ENCODE results near the gene HORMAD2. TPM values are rescaled to one million over a fixed set of nuclear protein-coding genes. Genes with fewer than 3 reads are reported as not detected.

HORMAD2 gene
- total RNA-seq, 1 donor from 2014 or later = not detected

DNA sequence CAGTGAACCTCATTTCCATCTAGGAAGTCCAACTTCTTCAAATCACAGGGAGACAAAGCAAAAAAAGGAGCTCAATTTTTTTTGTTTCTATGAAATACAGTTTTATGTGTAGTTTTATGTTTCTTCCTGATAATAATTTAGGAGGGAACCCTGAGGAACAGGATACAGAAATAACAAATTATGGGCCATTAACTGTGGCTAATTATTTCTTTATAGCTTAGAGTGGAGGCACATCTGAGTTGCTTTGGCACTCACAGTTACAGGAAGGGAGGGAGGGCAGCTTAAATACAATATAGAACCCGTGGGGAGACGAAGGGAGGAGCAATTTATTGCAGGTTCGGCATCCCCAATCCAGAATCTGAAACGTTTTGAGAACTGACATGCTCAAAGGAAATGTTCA lies 37.1 kb upstream of the HORMAD2 start:
- DNase-seq (ENCODE audit: extremely low spot score, unreplicated experiment) = peak; percentile 1
- Mint-ChIP-seq H3K27ac (ENCODE audit: unreplicated experiment) (no peak overlapping the region), H3K4me3 (ENCODE audit: unreplicated experiment) (no peak overlapping the region), H3K4me1 (ENCODE audit: unreplicated experiment) (peaks cover 22% of the 10 kb centered on the region), H3K27me3 (ENCODE audit: unreplicated experiment) (no peaks in the 10 kb centered on the region), H3K36me3 (ENCODE audit: unreplicated experiment) (no peaks in the 10 kb centered on the region), H3K9me3 (ENCODE audit: unreplicated experiment) (no peaks in the 10 kb centered on the region)
- TF ChIP-seq, protein P1, sequence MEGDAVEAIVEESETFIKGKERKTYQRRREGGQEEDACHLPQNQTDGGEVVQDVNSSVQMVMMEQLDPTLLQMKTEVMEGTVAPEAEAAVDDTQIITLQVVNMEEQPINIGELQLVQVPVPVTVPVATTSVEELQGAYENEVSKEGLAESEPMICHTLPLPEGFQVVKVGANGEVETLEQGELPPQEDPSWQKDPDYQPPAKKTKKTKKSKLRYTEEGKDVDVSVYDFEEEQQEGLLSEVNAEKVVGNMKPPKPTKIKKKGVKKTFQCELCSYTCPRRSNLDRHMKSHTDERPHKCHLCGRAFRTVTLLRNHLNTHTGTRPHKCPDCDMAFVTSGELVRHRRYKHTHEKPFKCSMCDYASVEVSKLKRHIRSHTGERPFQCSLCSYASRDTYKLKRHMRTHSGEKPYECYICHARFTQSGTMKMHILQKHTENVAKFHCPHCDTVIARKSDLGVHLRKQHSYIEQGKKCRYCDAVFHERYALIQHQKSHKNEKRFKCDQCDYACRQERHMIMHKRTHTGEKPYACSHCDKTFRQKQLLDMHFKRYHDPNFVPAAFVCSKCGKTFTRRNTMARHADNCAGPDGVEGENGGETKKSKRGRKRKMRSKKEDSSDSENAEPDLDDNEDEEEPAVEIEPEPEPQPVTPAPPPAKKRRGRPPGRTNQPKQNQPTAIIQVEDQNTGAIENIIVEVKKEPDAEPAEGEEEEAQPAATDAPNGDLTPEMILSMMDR (IDR thresholded peaks at IDR 0.05) = no peak

DNA sequence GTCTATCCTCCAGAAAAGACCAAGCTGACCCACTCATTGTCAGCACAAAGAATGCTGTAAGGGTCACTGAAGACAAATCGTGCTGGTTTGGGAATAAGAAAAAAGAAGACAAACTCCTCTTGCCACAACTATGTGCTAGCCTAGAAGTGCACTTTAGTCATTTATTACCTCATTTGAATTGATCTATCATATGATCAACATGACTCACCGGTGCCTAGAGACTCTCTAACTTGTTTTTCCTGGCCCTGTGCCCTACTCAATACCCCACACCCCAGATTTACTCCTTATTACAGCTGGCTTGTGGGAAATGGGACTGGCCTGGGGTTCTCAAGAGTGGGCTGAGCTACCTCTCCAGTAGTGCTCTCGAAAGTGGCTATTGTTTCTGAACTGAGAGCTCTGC lies 35.9 kb upstream of the HORMAD2 start:
- Mint-ChIP-seq H3K9me3 (ENCODE audit: unreplicated experiment) (no peaks in the 10 kb centered on the region), H3K4me1 (ENCODE audit: unreplicated experiment) (peaks cover 20% of the 10 kb centered on the region), H3K27ac (ENCODE audit: unreplicated experiment) (peak overlapping the region; percentile 78), H3K36me3 (ENCODE audit: unreplicated experiment) (no peaks in the 10 kb centered on the region), H3K4me3 (ENCODE audit: unreplicated experiment) (no peak overlapping the region), H3K27me3 (ENCODE audit: unreplicated experiment) (no peaks in the 10 kb centered on the region)
- TF ChIP-seq, protein P1 (IDR thresholded peaks at IDR 0.05) = no peak
- DNase-seq (ENCODE audit: extremely low spot score, unreplicated experiment) = peak; percentile 70

DNA sequence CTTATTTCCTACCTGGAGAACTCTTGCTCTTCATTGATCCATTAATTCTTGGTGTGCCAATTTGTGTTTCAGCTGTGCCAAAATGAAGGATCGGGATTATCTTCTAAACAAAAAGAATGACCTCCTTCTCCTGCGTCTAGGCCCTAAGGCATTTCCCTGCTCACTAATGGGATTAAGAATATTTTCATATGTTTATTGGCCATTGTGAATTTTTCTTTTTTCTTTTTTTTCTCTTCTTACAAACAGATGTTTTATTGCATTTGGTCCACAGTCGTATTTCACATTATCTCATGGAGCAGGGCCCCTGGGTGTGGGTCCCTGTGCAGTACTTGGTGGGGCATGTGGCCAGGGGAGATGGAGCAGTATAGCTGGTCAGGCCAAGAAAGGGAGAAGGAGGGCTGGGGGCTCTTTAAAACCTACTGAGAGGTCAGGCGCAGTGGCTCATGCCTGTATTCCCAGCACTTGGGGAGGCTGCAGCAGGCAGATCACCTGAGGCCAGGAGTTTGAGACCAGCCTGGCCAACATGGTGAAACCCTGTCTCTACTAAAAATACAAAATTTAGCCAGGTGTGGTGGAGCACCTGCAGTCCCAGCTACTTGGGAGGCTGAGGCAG lies 35.3 kb upstream of the HORMAD2 start:
- peak; percentile 63 for DNase-seq (ENCODE audit: extremely low spot score, unreplicated experiment)
- Mint-ChIP-seq H3K4me1 (ENCODE audit: unreplicated experiment) (peaks cover 20% of the 10 kb centered on the region), H3K27me3 (ENCODE audit: unreplicated experiment) (no peaks in the 10 kb centered on the region), H3K9me3 (ENCODE audit: unreplicated experiment) (no peaks in the 10 kb centered on the region), H3K36me3 (ENCODE audit: unreplicated experiment) (no peaks in the 10 kb centered on the region), H3K4me3 (ENCODE audit: unreplicated experiment) (no peak overlapping the region), H3K27ac (ENCODE audit: unreplicated experiment) (peak overlapping the region; percentile 78)
- TF ChIP-seq, protein P1 (IDR thresholded peaks at IDR 0.05) = no peak

DNA sequence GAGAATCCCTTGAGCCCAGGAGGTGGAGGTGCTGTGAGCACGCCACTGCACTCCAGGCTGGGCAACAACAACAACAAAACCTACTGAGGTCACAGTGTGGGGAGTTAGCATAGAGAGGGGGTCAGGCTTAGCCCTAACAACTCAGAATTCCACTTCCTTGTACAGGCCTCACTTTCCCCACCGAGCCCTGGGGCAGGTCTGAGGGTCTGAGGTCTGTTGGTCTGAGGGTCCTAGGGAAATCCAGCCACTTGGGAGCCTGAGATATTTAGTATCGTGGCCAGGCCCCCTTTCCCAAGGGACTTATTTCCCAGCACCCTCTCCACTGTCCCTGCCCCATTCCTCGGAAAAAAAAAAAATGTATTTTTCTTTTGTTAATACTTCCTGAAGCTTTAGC lies 34.8 kb upstream of the HORMAD2 start:
- Mint-ChIP-seq H3K4me1 (ENCODE audit: unreplicated experiment) (peaks cover 20% of the 10 kb centered on the region), H3K36me3 (ENCODE audit: unreplicated experiment) (no peaks in the 10 kb centered on the region), H3K27ac (ENCODE audit: unreplicated experiment) (no peak overlapping the region), H3K4me3 (ENCODE audit: unreplicated experiment) (no peak overlapping the region), H3K27me3 (ENCODE audit: unreplicated experiment) (no peaks in the 10 kb centered on the region), H3K9me3 (ENCODE audit: unreplicated experiment) (no peaks in the 10 kb centered on the region)
- TF ChIP-seq, protein P1 (IDR thresholded peaks at IDR 0.05) = no peak
- DNase-seq (ENCODE audit: extremely low spot score, unreplicated experiment) = peak; percentile 71

DNA sequence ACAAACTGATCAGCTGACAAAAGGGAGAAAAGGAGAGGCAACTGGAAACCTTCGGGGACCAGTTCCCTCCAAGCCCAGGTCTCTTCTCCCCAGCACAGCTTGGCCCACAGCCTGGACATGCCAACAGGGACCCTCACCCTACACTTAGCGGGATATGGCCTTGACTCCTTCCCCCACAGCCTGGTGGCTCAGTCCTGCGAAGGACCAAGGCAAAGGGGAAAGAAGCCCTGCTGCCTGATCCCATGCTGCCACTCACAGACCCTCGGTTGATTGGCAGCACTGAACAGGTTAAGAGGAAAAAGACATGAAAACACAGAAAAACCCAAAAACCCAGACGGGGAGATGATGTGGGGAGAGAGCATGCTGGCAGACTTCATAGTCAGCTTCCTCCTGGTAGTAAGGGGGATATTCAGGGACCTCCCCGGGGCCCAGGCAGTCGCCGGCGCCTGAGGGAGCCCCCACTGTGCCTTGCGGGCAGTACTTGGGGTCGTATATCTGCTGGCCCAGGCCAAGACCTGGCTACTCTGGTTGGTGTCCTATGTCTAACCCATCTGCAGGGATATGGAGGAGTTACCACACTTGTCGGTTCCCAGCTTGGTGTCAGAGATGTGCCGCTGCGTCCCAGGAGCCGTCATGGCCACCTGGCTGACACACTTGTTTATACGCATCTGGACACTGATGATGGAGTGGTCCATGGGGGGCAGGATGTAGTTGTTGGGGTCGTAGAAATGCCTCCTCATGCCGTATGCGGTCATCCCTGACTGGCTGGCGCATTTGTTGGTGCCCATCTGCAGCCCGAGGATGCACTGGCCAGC lies 34.2 kb upstream of the HORMAD2 start:
- H3K27me3 Mint-ChIP-seq (ENCODE audit: unreplicated experiment) = no peaks in the 10 kb centered on the region
- no peak overlapping the region for H3K27ac Mint-ChIP-seq (ENCODE audit: unreplicated experiment)
- no peak overlapping the region for H3K4me3 Mint-ChIP-seq (ENCODE audit: unreplicated experiment)
- TF ChIP-seq, protein P1 (IDR thresholded peaks at IDR 0.05) = no peak
- no peaks in the 10 kb centered on the region for H3K9me3 Mint-ChIP-seq (ENCODE audit: unreplicated experiment)
- no peaks in the 10 kb centered on the region for H3K36me3 Mint-ChIP-seq (ENCODE audit: unreplicated experiment)
- H3K4me1 Mint-ChIP-seq (ENCODE audit: unreplicated experiment) = peaks cover 20% of the 10 kb centered on the region
- DNase-seq (ENCODE audit: extremely low spot score, unreplicated experiment) = peak; percentile 81

Measured in osteocyte (in vitro differentiated cells).